GM13976 (cell line): Measurements from ENCODE around the gene ZC3H7B.

Source experiments
- DNase-seq: peaks from one replicate; pipeline ENCODE4 v3.0.0; 2012; ENCODE audit warnings: low spot score
- in situ Hi-C: fragments of 300-500 bp; cut with MboI; formaldehyde crosslinking; loops from one replicate; pipeline ENCODE4 v1.12.0; 2022; ENCODE audit warnings: low sequenced_read_pairs, mixed read lengths, inconsistent platforms; ENCODE audit not compliant: unreplicated experiment
- TF ChIP-seq, protein P1 (sequence below): IDR thresholded peaks from 2 replicates; pipeline ENCODE4 v1.5.1; 2012; ENCODE audit warnings: borderline replicate concordance, mild to moderate bottlenecking; ENCODE audit not compliant: insufficient read depth; ENCODE audit errors: extremely low read depth, missing control alignments, control extremely low read depth

ZC3H7B gene

DNA sequence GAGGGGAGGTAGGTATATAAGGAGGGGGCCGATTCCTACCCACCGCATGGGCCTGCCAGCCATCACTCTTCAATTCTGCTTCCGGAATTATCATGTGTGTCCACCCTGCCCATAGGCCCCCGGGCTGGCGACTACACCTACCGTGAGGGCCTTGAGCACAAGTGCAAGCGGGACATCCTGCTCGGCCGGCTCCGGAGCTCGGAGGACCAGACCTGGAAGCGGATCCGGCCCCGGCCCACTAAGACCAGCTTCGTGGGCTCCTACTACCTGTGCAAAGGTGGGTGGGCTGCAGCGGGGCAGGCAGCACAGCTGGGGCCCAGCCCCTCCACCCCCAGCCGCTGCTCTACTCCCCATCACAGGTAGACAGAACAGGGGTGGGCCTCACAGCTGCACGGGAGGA, 42.0 kb downstream of the ZC3H7B start:
- in situ Hi-C loops: no loop called here
- TF ChIP-seq, protein P1, sequence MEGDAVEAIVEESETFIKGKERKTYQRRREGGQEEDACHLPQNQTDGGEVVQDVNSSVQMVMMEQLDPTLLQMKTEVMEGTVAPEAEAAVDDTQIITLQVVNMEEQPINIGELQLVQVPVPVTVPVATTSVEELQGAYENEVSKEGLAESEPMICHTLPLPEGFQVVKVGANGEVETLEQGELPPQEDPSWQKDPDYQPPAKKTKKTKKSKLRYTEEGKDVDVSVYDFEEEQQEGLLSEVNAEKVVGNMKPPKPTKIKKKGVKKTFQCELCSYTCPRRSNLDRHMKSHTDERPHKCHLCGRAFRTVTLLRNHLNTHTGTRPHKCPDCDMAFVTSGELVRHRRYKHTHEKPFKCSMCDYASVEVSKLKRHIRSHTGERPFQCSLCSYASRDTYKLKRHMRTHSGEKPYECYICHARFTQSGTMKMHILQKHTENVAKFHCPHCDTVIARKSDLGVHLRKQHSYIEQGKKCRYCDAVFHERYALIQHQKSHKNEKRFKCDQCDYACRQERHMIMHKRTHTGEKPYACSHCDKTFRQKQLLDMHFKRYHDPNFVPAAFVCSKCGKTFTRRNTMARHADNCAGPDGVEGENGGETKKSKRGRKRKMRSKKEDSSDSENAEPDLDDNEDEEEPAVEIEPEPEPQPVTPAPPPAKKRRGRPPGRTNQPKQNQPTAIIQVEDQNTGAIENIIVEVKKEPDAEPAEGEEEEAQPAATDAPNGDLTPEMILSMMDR: no peak

GRCh38 chr22:41343717-41344116, 42.4 kb downstream of the ZC3H7B start:
- in situ Hi-C loops: no loop called here
- DNase-seq: no peak
- TF ChIP-seq, protein P1: no peak

More for the DNA sequence above, 42.0 kb downstream of the ZC3H7B start:
- DNase-seq: no peak

- TF ChIP-seq, protein P1: no peak
- DNase-seq: no peak
- in situ Hi-C loops: no loop called here
Observed at GRCh38 chr22:41344189-41344788, 43.0 kb downstream of the ZC3H7B start.

GRCh38 chr22:41345807-41346335, 44.5 kb downstream of the ZC3H7B start:
- no peak for DNase-seq
- TF ChIP-seq, protein P1: no peak
- in situ Hi-C loops: no loop called here

DNA sequence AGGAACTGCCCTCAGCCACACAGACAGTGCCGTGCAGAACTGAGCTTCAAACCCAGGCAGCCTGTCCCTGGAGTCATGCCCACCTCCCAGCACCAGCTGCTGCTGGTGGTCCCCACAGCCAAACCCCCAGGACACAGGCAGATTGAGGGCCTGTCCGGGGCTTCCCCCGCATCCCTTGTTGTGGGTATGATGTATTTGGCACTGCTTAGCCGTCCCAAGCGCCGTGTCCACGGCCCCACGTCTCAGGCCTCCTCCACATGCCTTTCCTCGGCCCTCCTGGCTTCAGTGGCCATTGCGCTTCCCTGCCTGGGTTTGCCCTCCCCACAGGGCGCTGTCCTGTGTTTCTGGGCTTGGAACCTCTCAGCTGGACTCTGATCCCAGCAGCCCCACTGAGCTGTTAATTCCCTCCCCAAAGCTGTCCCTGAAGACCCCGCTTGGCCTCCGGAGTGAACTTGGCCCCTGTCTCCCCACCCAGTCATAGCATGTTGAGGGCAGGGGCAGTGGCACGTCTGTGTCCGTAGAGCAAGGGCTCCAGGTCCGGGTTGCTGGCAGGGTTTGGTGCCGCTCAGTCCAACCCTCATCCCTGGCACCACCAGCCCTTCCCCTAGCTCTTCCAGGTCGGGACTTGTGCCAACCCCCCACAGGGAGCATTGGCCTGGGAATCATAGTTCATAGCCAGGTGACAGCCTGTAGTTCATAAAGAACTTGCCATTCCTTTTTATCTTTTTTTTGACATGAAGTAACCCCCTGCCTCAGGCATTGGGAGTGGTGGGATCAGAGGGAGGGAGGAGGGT, 45.9 kb downstream of the ZC3H7B start:
- DNase-seq: no peak
- TF ChIP-seq, protein P1: no peak
- in situ Hi-C loops: no loop called here

GRCh38 chr22:41348964-41349484, 47.7 kb downstream of the ZC3H7B start:
- TF ChIP-seq, protein P1: no peak
- in situ Hi-C loops: no loop called here
- DNase-seq: no peak
